Tibial nerve (tissue), 3 donors: Measurements from ENCODE around the gene EFHD1.

Experiments used
- CTCF ChIP-seq, 5 experiments: fragments of 200-600 bp in 3 of 5; fragments of 450-650 bp in 2 of 5; sonication (generic) in 3 of 5; IDR thresholded peaks; one replicate each; pipeline ENCODE4 v1.5.1; 2016 to 2019; ENCODE audit warnings: antibody characterized with exemption in 5 of 5, mild to moderate bottlenecking in 3 of 5, moderate library complexity in 2 of 5
- POLR2A ChIP-seq, 2 donors: fragments of 450-650 bp; IDR thresholded peaks; one replicate each; pipeline ENCODE4 v1.6.1; 2017; ENCODE audit warnings: antibody characterized with exemption in 2 of 2, mild to moderate bottlenecking in 2 of 2, moderate library complexity in 2 of 2

- TF ChIP-seq POLR2A (IDR thresholded peaks at IDR 0.05) = no peak
- TF ChIP-seq CTCF (IDR thresholded peaks at IDR 0.05) = no peak
Measured at GRCh38 chr2:232632904-232633412, 446 bp upstream of the EFHD1 start.
